Cardiac fibroblast (primary cell): Measurements from ENCODE around the gene NELFA.
A peak's percentile ranks its signal among the peaks of the same experiment; 100 is the strongest.

Source experiments
- DNase-seq, 2 donors: peaks; one replicate each; pipeline versions ENCODE4 v3.0.0 to v3.0.0-alpha.2; 2010; ENCODE audit warnings: low read depth in 2 of 2
- H3K4me3 ChIP-seq, 2 donors: replicated peaks in 1 of 2; 1 replicate in 1 of 2; 2 replicates in 1 of 2; pipeline ENCODE4 v1.5.1; 2011; ENCODE audit warnings: low read depth in 2 of 2, low read length in 2 of 2, mild to moderate bottlenecking in 2 of 2, moderate library complexity in 1 of 2
- TF ChIP-seq, protein P1 (sequence below): IDR thresholded peaks from one replicate; pipeline ENCODE4 v1.5.1; 2011; ENCODE audit warnings: low read depth, mild to moderate bottlenecking, low read length, inconsistent platforms

The NELFA gene

DNA sequence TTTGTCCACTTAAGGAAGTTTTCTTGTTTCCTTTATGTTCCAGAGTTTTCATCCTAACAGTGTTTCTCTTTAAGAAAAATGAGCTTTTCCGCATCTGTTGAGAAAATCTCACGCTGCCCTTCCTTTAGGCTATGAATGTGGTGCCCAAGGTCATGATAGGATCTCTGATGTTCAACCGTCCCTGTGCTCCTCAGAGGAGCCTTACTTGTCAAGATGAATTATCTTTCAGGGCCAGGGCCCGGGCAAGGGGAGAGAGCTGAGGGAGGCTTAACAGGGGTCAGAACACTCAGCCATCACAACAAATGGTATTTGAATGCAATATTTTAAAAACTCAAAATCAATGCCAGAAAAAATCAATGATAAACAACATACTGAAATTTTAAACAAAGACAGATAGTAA lies 6.2 kb upstream of the NELFA start:
- DNase-seq: no peak
- TF ChIP-seq, protein P1, sequence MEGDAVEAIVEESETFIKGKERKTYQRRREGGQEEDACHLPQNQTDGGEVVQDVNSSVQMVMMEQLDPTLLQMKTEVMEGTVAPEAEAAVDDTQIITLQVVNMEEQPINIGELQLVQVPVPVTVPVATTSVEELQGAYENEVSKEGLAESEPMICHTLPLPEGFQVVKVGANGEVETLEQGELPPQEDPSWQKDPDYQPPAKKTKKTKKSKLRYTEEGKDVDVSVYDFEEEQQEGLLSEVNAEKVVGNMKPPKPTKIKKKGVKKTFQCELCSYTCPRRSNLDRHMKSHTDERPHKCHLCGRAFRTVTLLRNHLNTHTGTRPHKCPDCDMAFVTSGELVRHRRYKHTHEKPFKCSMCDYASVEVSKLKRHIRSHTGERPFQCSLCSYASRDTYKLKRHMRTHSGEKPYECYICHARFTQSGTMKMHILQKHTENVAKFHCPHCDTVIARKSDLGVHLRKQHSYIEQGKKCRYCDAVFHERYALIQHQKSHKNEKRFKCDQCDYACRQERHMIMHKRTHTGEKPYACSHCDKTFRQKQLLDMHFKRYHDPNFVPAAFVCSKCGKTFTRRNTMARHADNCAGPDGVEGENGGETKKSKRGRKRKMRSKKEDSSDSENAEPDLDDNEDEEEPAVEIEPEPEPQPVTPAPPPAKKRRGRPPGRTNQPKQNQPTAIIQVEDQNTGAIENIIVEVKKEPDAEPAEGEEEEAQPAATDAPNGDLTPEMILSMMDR: no peak
- H3K4me3 ChIP-seq: no peak overlapping the region

DNA sequence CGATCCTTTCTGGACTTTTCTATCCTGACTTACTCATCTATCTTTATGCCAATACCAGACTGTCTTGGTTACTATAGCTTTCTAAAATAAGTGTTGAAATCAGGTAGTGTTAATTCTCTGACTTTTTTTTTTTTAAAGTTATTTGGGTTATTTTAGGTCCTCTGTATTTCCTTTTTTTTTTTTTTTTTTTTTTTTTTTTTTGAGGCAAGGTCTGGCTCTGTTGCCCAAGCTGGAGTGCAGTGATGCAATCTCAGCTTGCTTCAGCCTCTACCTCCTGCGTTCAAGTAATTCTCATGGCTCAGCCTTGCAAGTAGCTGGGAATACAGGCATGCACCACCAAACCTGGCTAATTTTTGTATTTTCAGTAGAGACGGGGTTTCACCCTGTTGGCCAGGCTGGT lies 2.8 kb upstream of the NELFA start:
- TF ChIP-seq, protein P1: no peak
- H3K4me3 ChIP-seq: no peak overlapping the region

DNA sequence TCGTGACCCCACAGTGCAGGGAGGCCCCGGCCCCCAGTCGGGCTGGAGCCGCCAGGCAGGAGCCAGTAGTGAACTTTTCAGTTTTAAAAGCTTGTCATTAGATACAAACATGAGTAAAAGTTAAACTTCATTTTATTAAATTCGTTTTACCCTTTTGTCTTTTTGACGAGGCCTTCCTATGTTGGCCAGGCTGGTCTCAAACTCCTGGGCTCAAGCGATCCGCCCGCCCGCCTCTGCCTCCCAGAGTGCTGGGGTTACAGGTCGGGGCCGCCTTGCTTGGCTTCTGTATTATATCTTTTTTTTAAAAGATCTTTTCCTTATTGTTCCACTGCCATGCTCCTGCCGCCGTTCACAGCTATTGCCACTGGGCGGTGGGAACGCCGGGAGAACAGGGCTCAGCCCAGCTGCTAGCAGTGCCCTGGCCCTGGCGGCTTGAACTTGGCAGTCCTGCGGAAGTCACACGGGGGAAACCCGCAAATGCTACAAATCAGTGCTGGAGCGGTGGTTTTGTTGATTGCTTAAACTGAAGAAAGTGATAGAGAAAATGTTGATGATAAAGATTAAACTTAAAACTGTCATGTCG lies 968 bp upstream of the NELFA start:
- peak overlapping the region; percentile 100 for H3K4me3 ChIP-seq
- TF ChIP-seq, protein P1: peak; percentile 22
- peak; percentile 39 to 65 for DNase-seq

More for the DNA sequence above, 2.8 kb upstream of the NELFA start:
- DNase-seq: peak in 1 of 2 donors; percentile 38

DNA sequence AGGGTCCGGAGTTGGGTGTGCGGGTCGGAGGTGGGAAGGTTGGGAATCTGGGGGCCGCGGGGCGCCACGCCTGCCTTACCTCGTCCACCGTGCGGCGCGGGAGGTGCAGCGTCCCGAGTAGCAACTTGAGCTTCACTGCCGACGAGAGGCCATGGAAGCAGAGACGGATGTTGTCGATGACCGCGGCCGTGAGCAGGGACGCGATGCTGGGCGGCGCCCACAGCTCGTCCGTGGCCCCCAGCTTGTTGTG lies 178 bp downstream of the NELFA start:
- peak overlapping the region; percentile 100 for H3K4me3 ChIP-seq
- TF ChIP-seq, protein P1: no peak
- DNase-seq: no peak

DNA sequence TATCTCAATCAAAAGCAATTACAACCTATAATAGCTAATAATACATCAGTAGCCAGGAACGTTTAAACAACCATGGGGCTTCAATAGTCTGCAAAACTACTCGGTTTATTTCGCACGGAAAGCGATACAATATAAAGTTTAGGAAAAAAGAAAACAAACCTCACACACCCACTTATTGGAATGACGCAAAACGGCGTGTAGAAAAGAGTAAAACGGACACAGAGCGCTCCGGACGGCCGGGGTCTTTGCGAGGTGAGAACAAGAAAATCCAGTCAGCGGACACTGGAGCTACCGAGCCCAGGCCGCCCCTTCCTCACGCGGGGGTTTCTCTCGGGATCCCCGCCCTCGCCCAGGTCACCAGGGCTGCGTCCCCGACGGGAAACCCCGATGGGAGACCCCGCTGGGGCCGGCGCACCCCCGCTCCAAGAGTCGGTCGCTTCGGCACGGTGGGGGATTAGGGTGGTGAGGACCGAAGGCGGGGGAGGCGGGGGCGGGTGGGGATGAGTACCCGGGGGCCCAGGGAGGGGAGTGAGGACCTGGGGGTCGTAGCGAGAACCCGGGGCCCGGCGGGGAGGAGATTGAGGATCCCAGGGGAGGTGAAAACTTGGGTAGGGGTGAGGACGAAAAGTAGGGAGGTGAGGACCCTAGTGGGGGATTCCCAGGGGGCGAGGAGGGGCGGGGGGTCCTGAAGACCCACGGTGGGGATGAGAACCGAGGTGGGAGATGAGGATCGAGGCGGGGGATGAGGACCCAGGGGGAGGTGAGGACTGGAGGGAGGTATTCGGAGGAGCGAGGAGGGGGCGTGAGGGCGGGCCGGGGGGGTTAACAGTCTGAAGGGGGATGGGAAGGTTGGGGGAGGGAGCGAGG lies 737 bp downstream of the NELFA start:
- DNase-seq: peak in 1 of 2 donors; percentile 10
- peak overlapping the region; percentile 100 for H3K4me3 ChIP-seq
- TF ChIP-seq, protein P1: no peak

DNA sequence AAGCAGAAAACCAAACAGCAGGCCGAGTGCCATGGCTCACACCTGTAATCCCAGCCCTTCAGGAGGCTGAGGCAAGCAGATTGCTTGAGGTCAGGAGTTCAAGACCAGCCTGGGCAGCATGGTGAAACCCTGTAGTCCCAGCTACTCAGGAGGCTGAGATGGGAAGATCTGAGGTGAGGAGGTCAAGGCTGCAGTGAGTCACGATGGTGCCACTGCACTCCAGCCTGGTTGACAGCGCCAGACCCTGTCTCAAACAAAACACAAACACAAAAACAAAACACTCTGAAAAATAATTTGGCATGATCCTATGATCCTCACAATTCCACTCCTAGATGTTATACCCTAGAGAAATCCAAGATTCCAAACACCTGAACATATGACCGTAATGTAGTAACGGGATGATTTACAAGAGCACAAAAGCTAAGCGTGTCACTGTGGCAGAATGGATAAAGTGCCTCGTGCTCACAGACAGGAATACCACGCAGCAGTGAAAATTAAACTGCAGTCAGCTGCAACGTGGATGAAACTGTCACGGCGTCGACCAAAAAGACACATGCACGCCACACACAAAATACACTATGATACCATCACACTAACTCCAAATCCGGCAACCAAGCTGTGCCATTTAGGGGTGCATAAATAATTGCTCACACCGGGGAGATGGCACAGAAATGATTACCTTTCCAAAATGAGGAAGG lies 1.7 kb downstream of the NELFA start:
- no peak for DNase-seq
- H3K4me3 ChIP-seq: peak overlapping the region; percentile 100
- TF ChIP-seq, protein P1: no peak
